Stimulated activated CD4-positive, alpha-beta T cell treated with anti-CD3 and anti-CD28 coated beads, Interleukin-1b, Interleukin-23, amount 100 ng/mL, for 24 hours (primary cell): Measurements from ENCODE around the gene ARID5B.
A peak's percentile ranks its signal among the peaks of the same experiment; 100 is the strongest.

ENCODE experiments used
- DNase-seq, 4 experiments: peaks; one replicate each; pipeline ENCODE4 v3.0.0-alpha.2; 2020; ENCODE audit warnings: low read depth in 4 of 4, low spot score in 1 of 4

Gene ARID5B

GRCh38 chr10:62047228-62047892 is 145.9 kb downstream of the ARID5B start:
- DNase-seq = no peak

- peak in 1 of 4 experiments; percentile 45 for DNase-seq
Observed at GRCh38 chr10:62047960-62048383, 146.5 kb downstream of the ARID5B start.

GRCh38 chr10:62048470-62048869 is 147.0 kb downstream of the ARID5B start:
- no peak for DNase-seq

- DNase-seq = peak; percentile 62 to 65 (median 64)
Observed at GRCh38 chr10:62048919-62049623, 147.6 kb downstream of the ARID5B start.

GRCh38 chr10:62049624-62050345 is 148.3 kb downstream of the ARID5B start:
- no peak for DNase-seq

- no peak for DNase-seq
Observed at GRCh38 chr10:62050346-62050892, 148.9 kb downstream of the ARID5B start.

GRCh38 chr10:62050893-62051433 is 149.5 kb downstream of the ARID5B start:
- DNase-seq = peak in 3 of 4 experiments; percentile 45 to 67 (median 66)

- DNase-seq = no peak
Observed at GRCh38 chr10:62052276-62052675, 150.8 kb downstream of the ARID5B start.

- DNase-seq = no peak
Observed at GRCh38 chr10:62053860-62054259, 152.4 kb downstream of the ARID5B start.

GRCh38 chr10:62054408-62054807 is 152.9 kb downstream of the ARID5B start:
- no peak for DNase-seq

- DNase-seq = no peak
Observed at GRCh38 chr10:62054830-62055229, 153.3 kb downstream of the ARID5B start.

- DNase-seq = no peak
Observed at GRCh38 chr10:62056219-62056618, 154.7 kb downstream of the ARID5B start.

GRCh38 chr10:62056698-62057097 is 155.2 kb downstream of the ARID5B start:
- no peak for DNase-seq

- DNase-seq = no peak
Observed at GRCh38 chr10:62057359-62057758, 155.9 kb downstream of the ARID5B start.

- DNase-seq = no peak
Observed at GRCh38 chr10:62057850-62058249, 156.4 kb downstream of the ARID5B start.

GRCh38 chr10:62058476-62058875 is 157.0 kb downstream of the ARID5B start:
- DNase-seq = no peak

GRCh38 chr10:62058896-62059216 is 157.4 kb downstream of the ARID5B start:
- DNase-seq = no peak

- no peak for DNase-seq
Observed at GRCh38 chr10:62059217-62059920, 157.9 kb downstream of the ARID5B start.

- no peak for DNase-seq
Observed at GRCh38 chr10:62062028-62062427, 160.5 kb downstream of the ARID5B start.

GRCh38 chr10:62062752-62063512 is 161.4 kb downstream of the ARID5B start:
- DNase-seq = no peak
